Hypothalamus (tissue), 51 donors: ENCODE data around the gene TAGLN.

Experiments
- DNase-seq, 51 donors: peaks; one replicate each; lab custom pipeline; 2025; lab: John Stamatoyannopoulos, UW

The TAGLN gene

DNA sequence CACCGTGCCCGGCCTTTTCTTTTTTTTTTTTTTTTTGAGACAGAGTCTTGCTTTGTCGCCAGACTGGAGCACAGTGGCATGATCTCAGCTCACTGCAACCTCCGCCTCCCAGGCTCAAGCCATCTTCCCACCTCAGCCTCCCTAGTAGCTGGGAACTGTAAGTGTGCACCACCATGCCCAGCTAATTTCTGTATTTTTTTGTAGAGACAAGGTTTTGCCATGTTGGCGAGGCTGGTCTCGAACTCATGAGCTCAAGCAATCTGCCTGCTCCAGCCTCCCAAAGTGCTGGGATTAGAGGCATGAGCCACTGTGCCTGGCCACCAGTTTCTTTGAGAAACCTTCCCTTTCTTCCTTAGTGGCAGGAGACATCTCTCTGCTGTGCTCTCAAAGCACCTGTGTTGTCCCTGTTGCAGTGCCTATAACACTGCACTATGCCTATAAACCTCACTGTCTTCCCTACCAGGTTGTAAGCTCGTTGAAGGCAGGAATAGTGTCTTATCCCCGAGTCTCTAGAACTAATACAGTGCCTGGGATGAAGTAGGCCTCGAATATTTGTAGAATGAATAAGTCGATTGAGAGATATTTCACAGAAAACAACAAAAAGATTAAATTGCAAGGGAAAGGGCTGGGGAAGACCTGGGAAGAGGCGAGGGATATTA is 13.7 kb downstream of the TAGLN start:
- DNase-seq: no peak

DNA sequence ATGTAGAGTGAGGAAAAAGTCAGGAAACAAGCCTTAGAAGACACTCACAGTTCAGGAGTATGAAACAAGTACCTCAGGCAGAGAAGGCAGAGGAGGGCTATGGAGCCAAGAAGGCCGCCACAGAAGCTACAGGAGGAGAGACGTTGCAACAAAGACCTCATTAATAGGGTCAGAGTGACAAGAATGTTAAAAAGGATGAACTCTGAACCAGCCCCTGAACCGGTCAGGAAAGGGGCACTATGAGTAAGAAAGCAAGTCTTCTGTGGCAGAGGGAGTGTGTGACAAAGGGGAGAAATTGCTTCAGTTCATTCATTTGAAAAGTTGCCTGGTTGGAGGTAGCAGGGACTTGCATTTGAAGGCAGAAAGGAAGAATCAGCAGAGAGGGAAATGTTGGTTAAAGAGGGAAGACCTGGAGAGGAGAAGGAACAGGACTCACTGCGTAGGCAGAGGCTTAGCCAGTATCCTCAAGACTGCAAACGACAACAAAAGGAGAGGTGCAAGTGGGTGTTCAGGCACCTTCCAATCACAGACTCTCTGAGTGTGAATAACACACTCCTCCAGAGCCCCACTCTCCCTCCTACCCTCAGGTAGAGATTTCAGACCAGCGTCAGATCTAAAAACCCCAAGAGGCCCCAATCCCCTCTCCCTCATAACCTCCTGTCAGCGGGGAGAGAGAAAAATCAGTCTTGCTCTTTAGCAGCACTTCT is 15.4 kb downstream of the TAGLN start:
- no peak for DNase-seq

DNA sequence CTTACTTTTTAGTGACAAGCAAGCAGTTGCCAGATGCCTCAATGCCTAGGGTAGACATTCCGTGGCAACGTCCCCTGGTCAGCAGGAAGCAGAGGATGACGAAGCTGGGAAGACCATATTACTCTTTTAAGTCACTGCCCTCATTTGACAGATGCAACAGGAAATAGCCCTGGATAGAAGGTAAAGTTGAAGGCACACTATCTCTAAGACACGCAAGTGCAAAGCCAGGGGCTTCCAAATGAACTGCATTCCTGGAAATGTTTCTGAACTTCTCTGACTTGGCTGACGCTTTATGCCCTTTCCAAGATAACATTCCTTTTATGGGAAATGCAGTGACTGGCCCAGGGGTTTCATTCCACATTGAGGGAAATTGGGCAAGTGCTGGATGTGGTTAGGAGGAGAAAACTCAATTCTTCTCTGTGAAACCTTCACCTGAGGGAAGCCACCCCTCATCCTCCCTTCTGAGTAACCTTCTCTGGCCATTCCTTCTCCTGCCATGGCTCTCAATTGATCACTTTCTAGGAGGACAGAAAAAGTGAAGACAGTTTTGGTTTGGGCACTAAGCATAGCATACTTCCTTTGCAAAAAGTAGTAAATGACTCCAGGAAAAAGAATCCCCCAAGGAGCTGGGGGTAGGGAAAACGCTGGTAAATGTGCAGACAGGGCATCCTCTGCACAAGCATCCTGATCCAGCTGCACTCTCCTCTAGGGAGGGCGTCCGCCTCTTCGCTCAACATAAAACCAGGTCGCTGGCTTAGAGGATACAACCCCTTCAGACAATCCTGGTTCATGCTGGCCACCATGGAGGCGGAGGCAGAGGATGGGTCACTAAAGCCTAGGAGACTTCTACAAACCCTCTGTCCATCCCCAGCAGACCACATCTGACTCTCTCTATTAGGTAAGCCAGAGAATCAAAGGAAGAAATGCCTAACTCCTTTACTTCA is 18.2 kb downstream of the TAGLN start:
- no peak for DNase-seq

DNA sequence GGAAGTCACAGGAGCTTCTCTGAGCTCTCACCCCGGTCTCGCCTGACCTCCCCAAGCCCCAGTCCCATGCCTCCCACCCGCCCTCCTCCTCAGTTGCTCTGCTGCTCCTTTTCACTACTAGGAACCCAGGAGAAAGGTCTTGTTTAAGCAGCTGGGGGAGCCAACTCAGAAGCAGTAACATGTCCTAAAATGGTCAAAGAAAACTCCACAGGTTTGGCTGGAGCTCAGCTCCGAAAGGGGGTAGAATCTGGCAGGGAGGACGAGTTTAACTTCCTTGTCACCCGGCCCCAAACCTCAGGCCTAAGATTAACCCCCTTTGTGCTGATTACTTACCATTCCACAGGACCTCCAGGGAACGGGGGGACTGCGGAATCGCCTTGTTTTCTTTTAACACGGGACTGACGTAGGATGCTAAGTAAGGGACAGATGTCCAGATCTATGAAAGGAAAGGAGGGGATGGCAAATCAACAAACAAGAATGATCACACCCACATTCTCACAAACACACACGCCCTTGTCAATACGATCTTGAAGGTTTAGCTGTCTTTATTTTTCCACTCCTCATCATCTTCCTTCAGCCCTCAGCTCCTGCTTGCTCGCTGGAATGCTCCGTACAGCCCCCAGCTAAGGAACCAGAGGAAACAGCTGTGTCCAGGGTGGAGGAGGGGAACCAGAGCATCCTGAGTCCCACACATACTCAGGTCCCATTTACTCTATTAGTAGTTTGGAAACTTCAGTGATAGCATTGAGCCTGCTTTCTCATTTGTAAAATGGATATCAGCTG is 19.2 kb downstream of the TAGLN start:
- DNase-seq: no peak

DNA sequence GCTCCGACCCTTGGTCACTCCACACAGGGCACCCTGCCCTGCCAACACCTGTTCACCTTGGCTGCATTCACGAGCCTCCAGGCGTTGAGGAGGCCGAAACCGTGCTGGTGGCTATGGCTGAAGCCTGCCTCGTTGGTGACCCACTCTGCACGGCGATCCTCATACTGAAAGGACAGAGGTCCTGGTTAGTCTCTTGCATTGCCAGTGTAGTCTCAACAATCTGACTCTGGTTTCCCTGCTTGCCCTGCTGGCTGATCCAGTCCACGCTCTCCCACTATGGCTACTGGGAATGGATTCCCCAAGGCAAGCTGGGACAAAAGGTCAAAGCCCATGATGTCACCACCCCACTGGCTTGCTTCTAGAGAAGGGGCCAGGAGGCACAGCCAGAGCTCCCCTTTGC is 19.8 kb downstream of the TAGLN start:
- DNase-seq: no peak

DNA sequence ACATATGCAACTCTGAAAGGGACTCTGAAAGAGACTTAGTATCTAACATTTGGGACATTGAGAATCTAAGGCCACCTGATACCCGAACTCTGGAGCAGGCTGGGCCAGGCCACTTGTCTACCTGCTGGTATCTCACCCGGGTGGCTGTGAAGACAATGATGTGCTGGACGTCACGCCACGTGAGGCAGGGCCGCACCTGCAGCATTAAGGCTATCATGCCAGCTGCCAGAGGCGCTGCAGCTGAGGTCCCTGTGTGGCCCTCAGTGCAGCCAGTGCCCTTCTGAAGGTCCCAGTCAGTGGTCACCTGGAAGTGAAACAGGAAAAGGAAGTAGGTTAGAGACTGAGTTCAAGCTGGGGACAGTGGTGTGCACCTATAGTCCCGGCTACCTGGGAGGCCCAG is 20.3 kb downstream of the TAGLN start:
- no peak for DNase-seq

DNA sequence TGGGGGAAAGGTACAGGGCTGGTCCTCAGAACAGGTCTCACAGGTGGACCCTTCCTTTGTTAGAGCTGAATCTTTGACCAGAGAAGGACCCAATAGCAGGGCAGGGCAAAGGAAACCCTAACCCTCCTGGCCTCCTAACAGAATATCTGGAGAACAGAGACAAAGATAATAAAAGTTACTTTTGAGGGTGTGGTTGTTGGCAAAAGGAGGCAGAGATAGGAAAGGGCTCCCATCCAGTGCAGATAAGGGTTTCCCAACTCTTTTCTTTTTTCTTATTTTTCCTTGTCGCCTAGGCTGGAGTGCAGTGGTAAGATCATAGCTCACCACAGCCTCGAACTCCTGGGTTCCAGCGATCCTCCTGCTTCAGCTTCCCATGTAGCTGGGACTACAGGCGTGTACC is 20.8 kb downstream of the TAGLN start:
- no peak for DNase-seq

DNA sequence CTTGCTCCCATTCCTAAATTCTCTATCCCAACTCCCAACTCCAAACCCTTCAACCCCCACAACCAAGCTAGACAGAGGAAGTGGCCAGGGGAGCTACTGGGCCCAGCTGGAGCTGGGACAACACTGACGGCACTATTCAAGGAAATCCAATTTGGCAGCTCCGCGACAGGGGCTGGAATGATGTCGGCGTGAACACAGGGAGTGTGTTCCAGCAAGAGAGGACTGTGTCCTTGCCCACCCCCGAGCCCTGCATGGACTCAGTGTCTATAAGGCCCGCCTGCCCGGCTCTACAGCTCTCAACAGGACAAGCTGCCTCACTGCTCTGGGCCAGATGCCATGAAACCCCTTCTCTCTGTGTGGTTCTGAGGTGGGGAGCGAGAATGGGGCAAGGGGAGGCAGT is 21.4 kb downstream of the TAGLN start:
- DNase-seq: peak in 39 of 51 donors; percentile 10 to 81 (median 59)

DNA sequence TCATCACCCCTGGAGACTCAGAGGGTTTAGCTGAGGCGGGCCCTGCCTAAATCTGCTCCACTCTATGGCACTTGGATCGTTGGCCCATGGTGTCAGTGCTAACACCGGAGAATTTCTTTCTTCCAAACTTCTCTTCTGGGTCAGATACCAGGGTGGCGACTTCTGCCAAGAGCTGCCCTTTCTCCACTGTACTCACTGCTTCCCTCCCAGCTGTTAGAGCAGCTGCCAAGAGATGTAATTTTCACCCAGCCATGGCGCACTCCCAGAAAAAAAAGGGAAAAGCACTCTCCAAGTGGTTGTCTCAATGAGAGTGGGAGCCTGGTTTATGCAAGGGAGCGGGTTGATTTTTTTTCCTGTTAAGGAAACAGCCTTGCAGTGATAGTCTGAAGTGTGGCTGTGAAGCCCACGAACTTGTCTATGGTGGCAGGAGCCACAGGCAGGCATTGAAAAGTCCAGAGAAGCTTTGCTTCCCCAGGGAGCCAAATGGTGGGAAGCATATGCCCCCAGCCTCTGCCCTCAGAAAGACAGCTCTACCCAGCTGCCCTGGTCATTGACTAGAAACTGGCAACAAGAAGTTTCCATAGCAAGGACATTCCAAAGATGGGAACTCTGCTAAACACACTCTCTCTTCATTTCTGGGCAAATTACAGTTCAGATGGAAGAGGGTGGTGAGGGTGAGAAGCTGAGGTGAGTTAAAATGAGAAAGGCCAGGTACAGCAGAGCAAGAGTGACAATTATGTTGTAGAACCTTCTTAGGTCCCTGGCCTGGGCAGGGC is 22.0 kb downstream of the TAGLN start:
- DNase-seq: peak in 5 of 51 donors; percentile 44 to 65 (median 53)

DNA sequence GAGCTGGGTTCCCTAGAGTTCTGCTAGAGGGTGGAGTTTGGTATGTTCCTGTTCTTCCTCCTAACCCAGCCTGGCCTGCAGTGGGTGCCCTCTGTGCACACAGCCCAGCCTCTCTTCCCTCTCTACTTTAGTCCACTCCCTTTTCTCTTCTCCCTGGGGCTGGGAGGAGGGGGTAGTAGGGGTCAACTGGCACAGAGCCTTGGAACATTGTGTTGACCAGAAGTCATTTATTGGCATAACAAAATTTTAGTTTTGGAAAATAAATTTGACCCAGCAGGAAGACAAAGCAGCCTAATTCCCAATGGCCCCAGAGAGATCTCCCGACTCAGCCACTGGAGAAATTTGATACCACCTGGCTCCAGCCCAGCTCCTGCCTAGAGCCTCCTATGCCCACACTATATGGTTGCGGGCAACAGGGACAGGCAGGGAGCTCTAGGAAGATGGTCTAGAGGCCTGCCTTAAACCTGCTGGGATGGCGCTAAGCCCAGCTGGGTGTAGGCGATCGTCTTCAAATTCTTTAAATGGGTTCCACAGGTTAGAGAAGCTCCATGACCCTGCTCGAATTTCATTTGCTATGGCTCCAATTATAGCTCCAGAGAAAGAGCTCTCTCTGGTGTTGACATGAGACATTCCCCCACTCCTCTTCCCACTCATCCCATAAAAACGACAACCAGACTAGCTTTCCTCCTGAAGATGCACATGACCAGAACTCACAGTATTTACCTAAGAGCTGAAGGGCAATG is 22.8 kb downstream of the TAGLN start:
- no peak for DNase-seq

DNA sequence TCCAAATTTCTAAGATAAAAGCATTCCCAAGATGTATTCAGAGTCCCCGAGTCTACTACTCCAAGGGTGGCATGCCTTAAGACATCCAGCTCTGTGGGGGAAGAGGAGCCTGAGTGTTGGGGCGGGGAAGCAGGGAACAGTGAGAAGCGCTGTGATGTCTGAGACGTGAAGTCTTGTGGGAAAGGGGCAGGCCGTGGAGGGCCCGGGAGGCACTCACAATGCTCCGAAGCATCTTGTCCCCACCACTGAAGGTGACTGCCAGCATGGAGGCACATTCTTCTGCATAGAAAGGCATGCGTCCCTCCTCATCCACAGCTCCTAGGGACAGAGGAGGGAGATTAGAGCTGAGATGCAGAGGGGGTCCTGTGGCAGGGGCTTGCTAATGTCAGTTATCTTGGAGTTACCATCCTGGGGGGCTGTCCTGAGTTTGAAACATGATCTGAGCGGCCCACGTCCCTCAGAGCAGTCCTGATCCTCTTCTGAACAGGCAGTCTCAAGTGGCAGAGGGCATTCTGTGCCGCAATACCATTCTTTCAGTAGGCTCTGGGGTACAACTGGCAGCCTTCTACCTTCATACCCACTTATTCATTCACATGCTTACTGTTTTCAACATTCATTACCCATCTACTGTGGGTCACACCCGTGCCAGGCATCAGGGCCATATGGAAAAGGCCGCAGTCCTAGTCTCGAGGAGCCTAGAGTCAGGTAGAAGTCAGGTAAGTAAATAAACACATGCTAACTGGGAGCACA is 24.0 kb downstream of the TAGLN start:
- no peak for DNase-seq

DNA sequence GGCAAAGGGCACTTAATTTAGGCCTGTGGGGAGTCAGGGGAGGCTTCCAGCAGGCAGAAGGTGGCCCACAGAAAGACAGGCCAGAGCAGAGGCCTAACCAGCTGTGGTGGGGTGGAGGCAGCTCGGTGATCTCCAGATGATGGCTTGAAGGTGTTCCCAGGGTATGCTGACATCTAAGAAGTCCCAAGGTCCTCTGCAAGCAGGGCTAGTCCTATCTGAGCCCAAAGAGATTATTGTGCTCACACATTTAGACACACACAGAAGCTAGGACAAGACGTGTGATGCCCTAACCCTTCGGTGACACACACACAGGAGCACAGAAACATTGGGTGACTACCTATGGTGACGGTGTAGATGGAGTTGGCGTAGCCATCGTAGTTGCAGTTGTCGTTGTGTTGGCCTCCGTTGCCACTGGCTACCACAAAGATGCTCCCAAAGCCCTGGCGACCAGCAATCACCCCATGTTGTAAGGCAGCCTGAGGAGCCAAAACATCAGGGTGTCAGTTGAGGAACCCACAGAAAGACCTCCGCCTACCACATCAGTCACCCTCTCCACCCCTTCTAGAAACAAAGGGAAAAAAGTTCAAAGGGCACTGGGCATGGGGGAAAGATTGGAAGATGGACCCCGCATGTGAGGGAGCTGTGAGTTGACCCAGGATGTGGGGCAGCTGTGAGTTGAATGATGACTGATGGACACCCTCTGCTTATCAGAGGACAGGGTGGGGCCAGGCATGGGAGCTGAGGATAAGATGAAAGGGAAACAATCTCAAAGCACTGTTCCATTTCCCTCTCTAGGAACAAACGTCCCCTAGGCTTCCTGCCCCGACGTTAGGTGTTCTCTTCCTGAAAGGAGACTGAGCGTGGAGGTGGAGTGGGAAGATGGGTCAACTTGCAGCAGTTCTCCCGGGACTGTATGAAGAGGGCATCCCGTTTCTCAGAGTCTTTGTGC is 24.8 kb downstream of the TAGLN start:
- DNase-seq: no peak

DNA sequence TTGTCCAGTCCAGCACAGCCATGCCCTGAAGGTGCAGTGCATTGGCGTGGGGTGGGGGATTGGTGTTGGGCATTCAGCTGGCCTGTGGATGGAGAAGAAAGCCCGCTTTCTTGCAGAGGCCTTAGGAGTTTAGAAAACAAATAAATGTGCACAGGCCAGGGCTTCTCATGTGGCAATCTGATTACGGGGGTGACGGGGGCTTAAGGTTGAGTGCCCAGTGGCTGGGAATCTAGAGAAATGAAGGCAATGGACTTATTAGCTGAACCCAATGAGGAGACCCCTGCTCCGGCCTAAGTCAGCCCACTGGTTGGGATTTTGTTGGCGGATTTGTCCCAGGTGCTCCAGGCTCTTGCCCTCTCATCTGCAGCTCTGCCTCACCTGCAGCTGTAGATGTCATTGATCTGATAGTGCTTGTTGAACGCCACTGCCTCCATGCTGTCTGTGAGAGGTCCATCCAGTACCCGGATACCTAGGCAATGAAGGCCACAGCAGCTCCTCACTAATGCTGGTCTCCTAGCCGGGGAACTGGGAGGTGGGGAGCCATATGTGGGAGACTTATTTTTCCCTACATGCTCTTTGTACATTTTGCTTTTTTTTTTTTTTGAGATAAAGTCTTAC is 26.5 kb downstream of the TAGLN start:
- no peak for DNase-seq

DNA sequence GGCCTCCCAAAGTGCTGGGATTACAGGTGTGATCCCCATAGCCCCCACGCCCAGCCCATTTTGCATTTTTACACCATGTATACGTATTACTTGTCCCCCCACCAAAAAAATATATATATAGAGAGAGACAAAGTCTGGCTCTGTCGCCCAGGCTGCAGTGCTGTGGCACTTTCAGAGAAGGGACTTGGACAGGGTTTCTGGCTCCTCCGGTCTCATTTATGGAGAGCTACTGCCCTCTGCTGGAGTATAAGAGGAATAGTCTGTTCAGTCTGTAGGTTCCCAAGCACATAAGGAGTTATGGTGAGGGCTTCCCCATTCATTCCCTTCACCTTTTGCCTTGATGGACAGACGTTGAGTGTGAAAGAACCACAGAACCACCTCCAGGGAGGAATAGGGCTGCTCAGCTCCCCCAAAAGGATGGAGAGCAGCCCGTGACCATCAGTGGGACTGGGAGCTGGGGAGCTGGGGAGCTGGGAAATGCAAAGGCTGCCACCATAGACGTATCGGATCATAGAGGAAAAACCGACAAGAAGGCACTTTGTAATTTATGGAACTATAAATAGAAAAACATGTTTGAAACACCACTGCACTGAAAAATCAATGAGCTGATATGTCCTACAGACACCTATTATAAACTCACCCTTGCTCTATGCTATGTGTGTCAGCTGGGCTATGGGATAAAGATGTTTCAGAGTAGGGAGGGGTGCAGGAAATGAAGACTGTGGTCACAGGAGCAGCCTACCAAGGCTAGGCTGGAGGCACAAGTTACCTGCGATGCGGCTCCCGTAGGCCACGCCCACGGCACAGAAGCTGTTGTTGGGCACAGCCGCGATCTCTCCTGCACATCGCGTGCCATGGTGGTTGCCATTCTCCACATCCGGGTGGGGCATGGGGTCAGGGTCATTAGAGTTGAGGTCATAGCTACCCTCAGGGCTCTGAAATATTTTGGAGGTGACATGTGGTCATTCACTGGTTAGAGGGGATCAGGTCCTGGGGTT is 27.5 kb downstream of the TAGLN start:
- peak in 24 of 51 donors; percentile 4 to 73 (median 41) for DNase-seq

DNA sequence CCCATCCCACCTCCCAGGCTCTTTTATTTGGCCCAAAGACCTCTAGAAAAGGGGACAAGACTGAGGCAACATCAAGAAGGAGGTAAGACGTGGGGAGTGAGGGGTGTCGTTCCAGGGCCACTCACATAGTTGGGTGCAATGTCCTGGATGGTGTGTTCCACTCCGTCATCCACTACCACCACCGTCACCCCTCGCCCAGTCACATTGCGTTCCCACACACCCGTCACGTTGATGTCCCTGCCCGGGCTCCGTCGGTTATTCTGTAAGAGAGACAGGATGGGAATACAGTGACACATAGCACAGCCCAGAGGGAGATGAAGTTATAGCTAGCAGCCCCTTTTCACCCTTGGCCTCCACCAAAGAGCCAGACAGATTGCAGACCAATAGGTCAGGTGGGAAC is 28.9 kb downstream of the TAGLN start:
- no peak for DNase-seq
